WTC11 (cell line): ENCODE data around the gene GZF1.

ENCODE experiments used
- ATF3 ChIP-seq: sonication (generic); formaldehyde crosslinking; conservative IDR thresholded peaks from 2 replicates; pipeline ENCODE4 v1.8.1; 2022; ENCODE audit warnings: mild to moderate bottlenecking, missing genetic modification reagents
- CREB1 ChIP-seq: sonication (generic); formaldehyde crosslinking; IDR thresholded peaks from 2 replicates; pipeline ENCODE4 v1.8.0; 2023; ENCODE audit warnings: mild to moderate bottlenecking, missing genetic modification reagents
- CTCF ChIP-seq: fragments of 200-600 bp; IDR thresholded peaks from 2 replicates; pipeline ENCODE4 v1.8.0; 2022; ENCODE audit warnings: antibody characterized with exemption
- ERG ChIP-seq: fragments of 250-450 bp; sonication (Bioruptor Pico); IDR thresholded peaks from 2 replicates; pipeline ENCODE4 v1.8.0; 2021; ENCODE audit warnings: mild to moderate bottlenecking
- FOXP4 ChIP-seq: sonication (generic); formaldehyde crosslinking; IDR thresholded peaks from 2 replicates; pipeline ENCODE4 v1.8.0; 2022; ENCODE audit warnings: mild to moderate bottlenecking, missing genetic modification reagents
- MYBL2 ChIP-seq: sonication (generic); formaldehyde crosslinking; IDR thresholded peaks from 2 replicates; pipeline ENCODE4 v1.8.1; 2023; ENCODE audit warnings: mild to moderate bottlenecking, moderate library complexity, missing genetic modification reagents
- TEAD4 ChIP-seq: sonication (generic); formaldehyde crosslinking; IDR thresholded peaks from 2 replicates; pipeline ENCODE4 v1.8.0; 2022; ENCODE audit warnings: mild to moderate bottlenecking, missing genetic modification reagents
- ZBTB43 ChIP-seq: sonication (generic); formaldehyde crosslinking; IDR thresholded peaks from 2 replicates; pipeline ENCODE4 v1.8.1; 2023; ENCODE audit warnings: mild to moderate bottlenecking, missing genetic modification reagents
- ZNF317 ChIP-seq: sonication (generic); formaldehyde crosslinking; IDR thresholded peaks from 2 replicates; pipeline ENCODE4 v1.8.1; 2023; ENCODE audit warnings: low read depth, mild to moderate bottlenecking, moderate library complexity, missing genetic modification reagents, borderline replicate concordance
- ZNF512 ChIP-seq: sonication (generic); formaldehyde crosslinking; IDR thresholded peaks from 2 replicates; pipeline ENCODE4 v1.8.1; 2022; ENCODE audit warnings: missing genetic modification reagents, borderline replicate concordance

- TF ChIP-seq FOXP4 (CRISPR knock-in tag) (no peak), CTCF (no peak), ZBTB43 (CRISPR knock-in tag) (no peak), ZNF512 (CRISPR knock-in tag) (no peak), CREB1 (CRISPR knock-in tag) (no peak), ERG (CRISPR knock-in tag) (no peak), TEAD4 (no peak), ATF3 (no peak), ZNF317 (CRISPR knock-in tag) (no peak), MYBL2 (CRISPR knock-in tag) (no peak)
Observed at GRCh38 chr20:23358923-23359593, 2.9 kb upstream of the GZF1 start.
